ENCODE data around the gene CACNA1E.

Gene CACNA1E

GRCh38 chr1:181714428-181714827 lies 231.1 kb downstream of the CACNA1E start:
- no peak for DNase-seq

DNA sequence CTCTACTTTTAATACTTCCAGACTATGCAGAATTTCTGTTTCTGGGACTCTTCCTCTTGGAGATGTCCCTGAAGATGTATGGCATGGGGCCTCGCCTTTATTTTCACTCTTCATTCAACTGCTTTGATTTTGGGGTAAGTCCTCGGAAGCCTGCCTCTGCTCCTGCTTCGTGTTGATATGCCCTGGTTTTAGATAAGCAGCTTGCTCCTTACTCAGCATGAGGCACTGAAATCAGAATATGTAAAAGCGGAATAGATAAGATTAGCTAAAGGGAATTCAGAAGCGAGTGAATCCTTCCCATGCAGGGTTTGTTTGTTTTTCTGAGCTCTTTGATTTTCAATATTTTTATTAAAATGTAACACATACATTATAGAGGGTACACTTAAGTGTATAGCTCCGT lies 234.7 kb downstream of the CACNA1E start:
- DNase-seq = no peak

DNA sequence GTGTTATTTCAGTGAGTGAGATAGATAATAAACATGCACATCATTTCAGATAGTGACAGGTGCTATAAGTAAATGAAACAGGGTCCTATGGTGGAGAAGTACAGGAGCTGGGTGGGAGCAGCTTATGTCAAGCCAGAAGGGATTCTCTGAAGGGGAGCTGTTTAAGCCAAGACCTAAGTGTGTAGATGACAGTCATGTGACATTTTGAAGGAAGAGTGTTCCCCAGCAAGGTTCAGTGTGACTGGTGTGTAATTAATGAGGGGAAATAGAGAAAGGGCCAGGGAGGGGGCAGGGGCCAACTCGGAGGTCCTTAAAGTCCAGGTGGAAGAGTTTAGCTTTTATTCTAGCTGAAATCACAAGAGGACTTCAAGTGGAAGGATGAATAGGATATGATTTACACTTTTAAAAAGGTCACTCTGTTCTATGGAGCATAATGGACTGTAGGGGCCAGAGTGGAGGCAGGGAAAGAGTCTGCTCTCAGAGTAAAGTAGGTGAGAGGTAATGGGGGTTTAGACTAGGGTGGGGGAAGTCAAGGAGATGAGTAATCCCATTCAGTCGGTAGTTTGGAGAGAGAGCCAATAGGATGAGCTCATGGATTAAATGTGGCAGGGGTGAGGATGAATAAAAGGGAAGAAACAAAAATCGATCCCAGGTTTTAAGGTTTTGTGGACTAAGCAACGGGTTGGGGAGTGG lies 243.1 kb downstream of the CACNA1E start:
- no peak for DNase-seq

GRCh38 chr1:181730606-181731005 lies 247.3 kb downstream of the CACNA1E start:
- DNase-seq = no peak

- no peak for DNase-seq
These were observed 249.1 kb downstream of the CACNA1E start for GRCh38 chr1:181732218-181732990.

DNA sequence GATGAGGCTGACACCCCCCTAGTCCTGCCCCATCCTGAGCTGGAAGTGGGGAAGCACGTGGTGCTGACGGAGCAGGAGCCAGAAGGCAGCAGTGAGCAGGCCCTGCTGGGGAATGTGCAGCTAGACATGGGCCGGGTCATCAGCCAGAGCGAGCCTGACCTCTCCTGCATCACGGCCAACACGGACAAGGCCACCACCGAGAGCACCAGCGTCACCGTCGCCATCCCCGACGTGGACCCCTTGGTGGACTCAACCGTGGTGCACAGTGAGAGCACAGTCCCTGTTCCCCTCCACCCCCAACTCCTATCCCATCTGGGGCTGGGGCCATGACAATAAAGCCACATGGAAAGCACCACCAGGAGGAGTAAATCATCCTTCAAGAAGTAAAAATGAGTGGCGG lies 250.2 kb downstream of the CACNA1E start:
- DNase-seq = no peak

GRCh38 chr1:181737056-181737455 lies 253.7 kb downstream of the CACNA1E start:
- DNase-seq = no peak

GRCh38 chr1:181739214-181739613 lies 255.9 kb downstream of the CACNA1E start:
- no peak for DNase-seq

DNA sequence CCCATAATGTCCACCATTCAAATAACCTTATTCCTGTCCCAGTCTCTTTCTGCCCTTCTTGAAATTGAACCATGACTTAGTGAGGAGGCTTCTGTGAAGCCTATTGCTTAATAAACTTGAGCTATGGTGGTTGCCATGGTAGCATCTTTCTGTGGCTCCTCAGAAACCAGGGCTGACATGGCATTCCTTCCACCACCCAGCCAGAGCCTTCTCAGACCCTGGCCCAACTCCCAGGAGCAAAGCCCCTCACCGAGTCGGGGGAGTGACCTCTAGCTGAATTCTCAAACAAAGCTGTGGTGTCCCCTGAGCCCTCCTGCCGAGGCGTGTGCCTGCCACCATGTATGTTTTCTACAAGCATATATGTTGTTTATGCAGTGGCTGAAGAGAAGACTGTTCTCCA lies 259.1 kb downstream of the CACNA1E start:
- no peak for DNase-seq

- no peak for DNase-seq
These were observed 260.6 kb downstream of the CACNA1E start for GRCh38 chr1:181743878-181744312.

- no peak for DNase-seq
These were observed 262.9 kb downstream of the CACNA1E start for GRCh38 chr1:181746224-181746623.

DNA sequence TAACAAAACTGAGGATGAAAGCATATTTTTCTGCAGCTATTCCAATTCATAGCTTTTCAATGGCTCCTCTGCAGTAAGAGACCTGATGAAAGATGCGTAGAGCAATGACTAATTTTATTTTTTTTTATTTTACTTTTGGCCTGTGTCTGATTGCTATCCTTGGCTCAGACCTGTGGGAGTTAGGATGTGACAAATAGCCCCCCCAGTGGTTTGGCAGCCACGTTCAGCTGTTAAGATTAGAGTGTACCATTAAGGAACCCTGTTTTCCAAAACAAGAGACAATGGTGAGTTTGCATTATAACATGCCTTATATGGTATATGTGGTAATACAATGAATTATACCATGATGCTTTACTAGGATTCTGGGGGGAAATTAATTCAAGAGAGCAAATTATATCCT lies 264.7 kb downstream of the CACNA1E start:
- DNase-seq = no peak

- DNase-seq = no peak
These were observed 270.8 kb downstream of the CACNA1E start for GRCh38 chr1:181754103-181754502.

DNA sequence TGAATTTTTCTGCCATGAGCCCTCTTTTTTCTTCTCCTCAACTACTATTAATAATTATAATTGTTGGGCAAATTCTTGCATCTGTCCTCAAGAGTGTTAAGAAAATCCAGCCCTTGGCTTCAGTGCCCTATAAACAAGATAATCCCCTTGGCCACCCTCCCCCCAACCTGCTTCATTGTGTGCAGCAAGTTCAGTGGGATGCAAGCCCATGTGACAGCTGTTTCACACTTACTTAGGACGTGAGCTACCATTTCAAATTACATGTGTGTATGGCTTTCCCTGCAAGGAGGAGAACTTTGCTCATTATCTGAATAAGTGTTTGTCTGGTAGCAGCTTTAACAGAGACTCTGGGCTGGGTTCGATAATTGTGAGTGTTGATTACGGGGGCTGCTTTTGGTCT lies 276.2 kb downstream of the CACNA1E start:
- no peak for DNase-seq

- DNase-seq = no peak
These were observed 280.4 kb downstream of the CACNA1E start for GRCh38 chr1:181763736-181764135.

DNA sequence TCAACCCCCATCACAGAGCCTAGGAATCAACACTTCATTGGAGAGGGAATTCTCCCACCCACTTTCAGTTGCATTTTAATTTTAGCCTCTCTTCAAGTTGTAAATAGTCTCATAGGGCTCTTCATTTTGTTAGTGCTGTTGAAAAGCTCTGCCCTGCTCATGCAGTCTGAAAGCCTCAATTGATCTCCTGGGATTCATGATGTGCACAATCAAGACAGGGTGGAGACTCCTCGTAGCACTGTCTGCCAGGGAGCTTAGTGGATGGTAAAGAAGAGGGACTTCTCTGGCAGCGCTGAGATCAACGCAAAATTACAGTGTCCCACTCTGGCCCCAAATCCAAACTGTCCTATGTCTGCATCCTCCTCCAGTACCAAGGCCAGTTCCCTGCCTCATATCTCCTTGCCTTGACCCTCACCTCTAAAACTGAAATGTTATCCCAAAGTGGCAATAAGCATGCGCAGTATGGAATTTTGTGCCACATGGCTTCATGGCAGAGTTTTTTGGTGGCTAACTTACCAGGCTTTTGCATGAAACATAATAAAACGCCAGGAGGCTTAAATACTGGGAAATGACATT lies 282.2 kb downstream of the CACNA1E start:
- DNase-seq = no peak

- no peak for DNase-seq
These were observed 283.8 kb downstream of the CACNA1E start for GRCh38 chr1:181767001-181767708.

- no peak for DNase-seq
These were observed 285.1 kb downstream of the CACNA1E start for GRCh38 chr1:181768211-181768929.

DNA sequence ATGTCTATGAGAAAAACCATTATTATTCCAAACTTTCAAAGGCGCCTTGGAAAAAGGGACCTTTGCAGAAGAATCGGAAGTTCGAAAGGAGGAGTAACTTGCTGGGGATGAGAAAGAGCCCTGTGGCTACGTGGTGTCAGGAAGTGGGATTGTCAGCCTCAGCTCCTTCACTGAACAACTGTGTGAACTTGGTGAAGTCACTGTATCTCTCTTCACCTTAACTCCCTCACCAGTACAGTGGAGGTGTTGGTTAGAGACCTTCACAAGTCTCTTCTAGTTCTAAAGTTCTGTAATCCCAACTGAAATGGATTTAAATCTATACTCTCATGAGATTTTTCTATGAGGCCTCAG lies 285.6 kb downstream of the CACNA1E start:
- DNase-seq = no peak

- DNase-seq = no peak
These were observed 286.5 kb downstream of the CACNA1E start for GRCh38 chr1:181769846-181770245.

DNA sequence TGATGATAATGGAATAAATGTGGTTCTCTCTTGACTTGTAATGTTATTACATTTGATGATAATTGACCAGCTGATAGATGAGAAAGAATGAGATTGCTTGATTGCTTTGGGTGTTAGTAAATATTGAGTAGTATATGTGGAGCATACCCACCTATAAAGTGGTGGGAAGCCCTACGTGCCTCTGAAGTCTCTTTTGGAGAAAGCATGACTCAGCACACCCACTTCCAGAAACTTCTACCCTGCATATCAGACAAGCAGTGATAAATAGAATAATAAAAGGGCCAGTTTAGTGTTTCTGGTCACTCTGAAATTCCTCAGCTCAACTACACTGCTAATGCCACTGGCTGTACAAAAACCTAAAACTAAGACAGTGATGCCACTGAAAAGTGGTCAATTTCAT lies 289.4 kb downstream of the CACNA1E start:
- DNase-seq = no peak

- DNase-seq = no peak
These were observed 292.7 kb downstream of the CACNA1E start for GRCh38 chr1:181776044-181776443.

- no peak for DNase-seq
These were observed 294.0 kb downstream of the CACNA1E start for GRCh38 chr1:181777286-181777685.

Measured in inflammatory macrophage treated with lipopolysaccharide for 4 hours (primary cell).